HG03442 (cell line): Measurements from ENCODE around the gene TRMO.

ENCODE experiments used
- ATAC-seq: cut with Tn5 transposase; IDR thresholded peaks from one replicate; pipeline ENCODE4 v1.9.1; 2021; ENCODE audit warnings: mild to moderate bottlenecking, moderate library complexity; ENCODE audit not compliant: unreplicated experiment

Gene TRMO

DNA sequence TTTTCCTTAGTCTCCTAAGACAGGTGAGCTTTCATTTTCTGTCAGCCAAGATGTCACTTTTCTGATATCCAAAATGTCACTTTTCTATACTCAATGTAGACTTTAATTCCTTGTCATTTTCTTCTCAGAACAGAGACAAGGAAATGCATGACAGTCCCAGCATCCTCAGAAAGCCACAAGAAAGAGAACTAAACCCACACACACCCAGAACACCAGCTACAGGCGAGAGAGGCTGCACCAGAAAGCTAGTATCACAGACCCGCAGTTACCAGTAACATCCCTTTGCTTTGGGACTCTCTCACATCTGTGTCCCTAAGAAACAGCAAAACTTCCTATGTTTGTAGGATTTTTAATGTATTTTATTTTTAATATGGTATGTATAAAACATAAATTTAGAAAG is 17.1 kb downstream of the TRMO start:
- ATAC-seq: no peak

- ATAC-seq: no peak
Measured at GRCh38 chr9:97904725-97905124, 17.6 kb downstream of the TRMO start.

- no peak for ATAC-seq
Measured at GRCh38 chr9:97903177-97903576, 19.1 kb downstream of the TRMO start.

DNA sequence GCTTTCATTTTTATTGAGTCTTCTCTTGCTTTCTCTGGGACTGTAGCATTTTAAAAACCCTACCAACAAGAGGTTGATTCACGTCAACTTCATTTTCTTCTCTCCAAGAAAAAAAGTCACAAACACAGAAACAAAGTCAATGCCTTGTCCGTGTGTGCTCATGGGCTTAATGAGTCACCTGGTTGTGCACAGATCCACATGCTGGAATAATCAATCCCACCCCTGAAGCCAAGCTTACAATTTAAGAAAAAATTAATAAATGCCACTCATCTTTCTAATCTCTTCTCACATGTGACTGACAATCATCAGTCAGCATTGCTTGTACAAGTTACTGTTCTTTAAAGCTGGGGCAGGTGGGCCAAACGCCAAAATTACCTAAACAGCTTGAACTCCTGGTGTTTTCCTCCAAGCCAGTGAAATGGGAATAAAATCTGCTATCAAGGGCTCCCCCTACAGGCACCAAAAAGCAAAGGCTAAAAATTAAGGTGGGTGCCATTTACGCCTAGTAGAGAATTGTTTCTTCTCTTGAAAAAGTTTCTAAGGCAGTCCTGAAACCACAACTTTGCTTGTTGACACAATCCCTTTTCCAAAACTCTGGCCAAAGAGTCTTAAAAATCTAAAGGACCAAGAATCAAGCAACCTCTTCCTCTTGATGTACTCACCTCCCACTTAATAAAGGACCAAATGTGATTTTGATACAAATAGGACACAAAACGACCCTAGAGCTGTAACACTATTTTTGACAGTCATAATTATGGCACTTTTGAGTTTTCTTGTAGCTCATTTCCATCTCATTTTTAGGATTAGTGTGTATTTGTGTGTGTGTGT is 21.3 kb downstream of the TRMO start:
- no peak for ATAC-seq

- no peak for ATAC-seq
Measured at GRCh38 chr9:97900103-97900737, 22.1 kb downstream of the TRMO start.

DNA sequence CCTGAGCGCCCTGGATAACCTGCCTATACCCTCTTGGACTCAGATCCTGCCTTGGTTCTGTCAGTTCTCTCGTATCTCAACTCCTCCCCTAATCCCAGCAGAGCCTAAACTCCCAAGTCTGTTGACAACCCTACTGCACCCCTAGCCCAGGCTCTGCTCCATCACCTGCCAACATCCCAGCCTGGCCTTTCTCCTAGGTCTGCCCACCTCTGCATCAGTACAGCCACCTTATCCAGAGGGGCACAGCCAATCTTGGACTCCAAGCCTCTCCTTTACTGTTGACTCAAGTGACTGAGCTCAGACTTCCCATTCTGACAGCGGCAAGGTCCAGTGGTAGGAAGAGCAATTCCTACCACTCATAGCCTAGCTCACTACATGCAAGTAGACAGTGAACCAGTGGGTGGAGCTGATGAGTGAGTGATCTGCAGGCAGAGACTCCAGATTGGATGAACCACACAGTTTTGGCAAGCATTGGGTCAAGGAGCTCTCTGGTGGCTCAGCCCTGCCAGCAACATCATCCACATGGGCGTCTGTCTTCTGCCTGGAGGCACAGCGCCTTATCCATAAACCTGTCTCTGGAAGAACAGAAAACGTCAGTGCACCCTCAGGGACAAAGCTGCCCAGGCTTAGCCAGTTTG is 26.5 kb downstream of the TRMO start:
- no peak for ATAC-seq

DNA sequence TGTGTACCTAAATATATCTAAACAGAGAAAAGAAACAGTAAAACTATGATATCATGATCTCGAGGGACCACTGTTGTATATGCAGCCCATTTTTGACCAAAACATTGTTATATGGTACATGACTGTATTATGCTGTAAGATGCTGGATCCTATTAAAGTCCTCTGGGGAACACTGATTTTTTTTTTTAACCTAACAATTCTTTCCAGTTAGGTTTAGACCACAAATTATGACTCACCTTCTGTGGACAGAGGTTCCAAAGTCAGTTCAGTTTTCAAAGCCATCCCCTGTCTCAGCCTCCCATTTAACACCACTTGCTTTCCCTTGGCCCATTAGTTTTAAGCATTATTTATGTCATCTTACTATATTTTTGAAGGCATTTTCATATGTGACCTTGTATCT is 27.1 kb downstream of the TRMO start:
- ATAC-seq: no peak

DNA sequence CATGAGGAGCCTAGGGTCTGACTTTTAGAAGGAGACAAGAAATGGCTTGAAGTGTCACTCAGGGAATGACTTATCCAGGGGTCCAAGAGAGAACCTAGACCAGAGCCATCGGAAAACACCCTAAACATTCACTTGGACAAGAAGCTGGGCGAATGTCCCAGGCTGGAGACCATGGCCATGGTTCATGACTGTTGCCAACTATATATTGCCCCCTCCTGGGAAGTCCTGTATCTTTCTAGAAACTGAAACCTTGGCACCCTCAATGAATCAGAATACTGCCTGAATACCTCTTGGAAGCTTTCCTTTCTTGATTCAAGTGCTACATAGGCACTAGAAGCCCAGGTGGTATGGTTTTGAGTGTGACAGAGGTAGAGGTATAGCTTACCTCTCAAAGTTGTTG is 29.9 kb downstream of the TRMO start:
- no peak for ATAC-seq

- ATAC-seq: no peak
Measured at GRCh38 chr9:97891736-97892135, 30.6 kb downstream of the TRMO start.

- no peak for ATAC-seq
Measured at GRCh38 chr9:97889941-97890887, 32.1 kb downstream of the TRMO start.

GRCh38 chr9:97880336-97880735 is 42.0 kb downstream of the TRMO start:
- ATAC-seq: no peak

GRCh38 chr9:97876061-97876460 is 46.2 kb downstream of the TRMO start:
- ATAC-seq: no peak

DNA sequence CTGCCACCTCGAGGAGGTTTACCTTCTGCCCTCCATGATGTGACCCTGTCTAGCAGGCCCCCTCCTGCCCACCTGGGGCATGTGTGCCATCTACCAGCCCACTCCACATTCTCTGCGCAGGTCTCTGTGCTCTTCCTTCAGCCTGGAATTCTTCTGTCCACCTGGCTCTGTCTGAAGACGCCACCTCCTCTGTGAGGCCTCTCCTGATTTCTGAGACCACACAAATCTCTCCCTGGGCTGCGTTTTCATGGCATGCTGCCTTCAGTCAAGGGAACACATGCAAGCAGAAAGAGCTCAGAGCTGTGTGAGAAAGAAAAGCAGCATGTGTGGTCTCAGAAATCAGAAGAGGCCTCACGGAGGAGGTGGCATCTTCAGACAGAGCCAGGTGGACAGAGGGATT is 47.2 kb downstream of the TRMO start:
- no peak for ATAC-seq

DNA sequence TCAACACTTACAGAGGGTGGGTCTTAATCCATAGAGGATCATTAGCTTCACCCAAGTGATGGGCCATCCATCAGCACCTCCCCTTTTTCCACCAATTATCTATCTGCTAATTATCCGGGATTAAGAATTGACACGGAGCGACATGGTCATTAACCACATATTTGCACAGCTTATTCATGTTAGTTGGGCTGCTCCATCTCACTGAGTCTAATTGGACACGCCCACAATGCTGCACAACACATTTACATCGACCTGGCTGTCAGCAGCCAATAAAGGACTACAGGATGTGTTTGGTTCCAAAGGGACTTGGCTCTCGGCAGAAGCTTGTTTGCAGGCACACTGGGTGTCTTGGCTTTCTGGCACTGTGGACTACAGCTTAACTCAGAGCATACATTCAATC is 47.7 kb downstream of the TRMO start:
- no peak for ATAC-seq

DNA sequence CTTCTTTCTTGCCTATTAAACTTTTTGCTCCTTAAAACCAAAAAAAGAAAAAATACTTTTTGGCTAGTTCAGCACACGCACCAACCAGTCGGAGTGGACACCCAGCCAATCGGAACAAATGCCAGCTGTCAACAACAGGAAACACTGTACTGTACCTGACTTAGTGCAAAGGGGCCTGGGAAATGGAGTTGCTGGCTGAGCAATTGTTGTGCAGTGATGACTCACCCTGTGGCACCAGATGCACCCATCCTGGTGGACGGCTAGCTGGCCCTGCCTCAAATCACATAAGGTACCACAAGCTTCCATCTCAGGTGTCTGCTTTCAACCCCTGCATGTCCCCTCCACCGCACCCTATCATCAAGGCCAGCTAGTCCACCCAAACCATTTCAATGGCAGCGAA is 48.4 kb downstream of the TRMO start:
- no peak for ATAC-seq

DNA sequence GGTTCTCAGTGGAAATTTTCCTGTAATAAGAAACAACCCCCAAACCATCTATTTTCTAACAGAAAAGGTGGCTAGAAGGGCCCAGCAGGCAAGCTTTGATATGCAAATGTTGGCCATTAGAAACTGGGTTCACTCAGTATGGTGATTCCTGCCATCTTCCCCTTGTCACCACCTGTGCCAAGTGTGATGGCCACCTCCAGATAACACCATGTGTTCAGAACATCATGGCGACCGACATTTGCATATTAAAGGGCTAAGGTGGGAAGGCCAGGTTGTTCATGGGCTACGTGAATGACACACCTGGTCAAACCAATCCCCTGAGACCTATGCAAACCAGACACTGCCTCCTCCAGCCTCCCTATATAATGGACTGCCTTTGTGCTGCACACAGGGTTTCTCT is 48.9 kb downstream of the TRMO start:
- no peak for ATAC-seq

- ATAC-seq: no peak
Measured at GRCh38 chr9:97868859-97869258, 53.4 kb downstream of the TRMO start.

- ATAC-seq: peak; percentile 35
Measured at GRCh38 chr9:97866848-97867247, 55.5 kb downstream of the TRMO start.

DNA sequence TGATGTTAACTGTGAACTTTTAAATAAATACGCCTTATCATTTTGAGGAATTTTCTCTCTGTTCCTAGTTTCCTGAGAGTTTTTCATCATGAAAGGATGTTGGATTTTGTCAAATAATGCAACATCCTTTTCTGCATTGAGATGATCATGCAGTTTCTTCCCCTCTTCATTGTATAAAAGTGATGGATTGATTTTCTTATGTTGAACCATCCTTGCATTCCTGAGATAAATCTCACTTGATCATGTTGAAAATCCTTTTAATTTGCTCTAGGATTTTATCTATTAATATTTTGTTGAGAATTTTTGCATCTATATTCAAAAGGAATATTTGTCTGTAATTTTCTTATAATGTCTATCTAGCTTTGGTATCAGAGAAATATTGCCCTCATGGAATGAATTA is 56.0 kb downstream of the TRMO start:
- ATAC-seq: no peak

DNA sequence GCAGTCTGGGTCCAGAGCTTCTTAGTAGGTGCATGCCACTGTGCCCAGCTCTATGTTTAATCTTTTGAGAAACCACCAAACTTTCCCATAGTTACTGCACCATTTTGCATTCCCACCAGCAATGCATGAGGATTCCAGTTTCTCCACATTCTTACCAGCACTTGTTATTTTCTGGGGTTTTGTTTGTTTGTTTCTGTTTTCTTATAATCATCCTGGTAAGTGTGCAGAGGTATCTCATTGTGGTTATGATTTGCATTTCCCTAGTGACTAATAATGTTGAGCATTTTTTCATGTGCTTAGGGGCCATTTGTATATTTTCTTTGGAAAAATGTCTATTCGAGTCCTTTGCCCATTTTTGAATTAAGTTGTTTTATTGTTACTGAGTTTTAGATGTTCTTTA is 57.9 kb downstream of the TRMO start:
- no peak for ATAC-seq

- ATAC-seq: no peak
Measured at GRCh38 chr9:97863314-97863713, 59.0 kb downstream of the TRMO start.
